ENCODE results near the gene ENOSF1. TPM values are rescaled to one million over a fixed set of nuclear protein-coding genes. Genes with fewer than 3 reads are reported as not detected.
"Not testable (repeated sequence)": the region's sequence is repeated elsewhere in the genome, so short reads cannot be mapped to it uniquely, and the experiment has no call there.

The ENOSF1 gene
- total RNA-seq = 24.5 and 30.1 TPM in 2 replicates

DNA sequence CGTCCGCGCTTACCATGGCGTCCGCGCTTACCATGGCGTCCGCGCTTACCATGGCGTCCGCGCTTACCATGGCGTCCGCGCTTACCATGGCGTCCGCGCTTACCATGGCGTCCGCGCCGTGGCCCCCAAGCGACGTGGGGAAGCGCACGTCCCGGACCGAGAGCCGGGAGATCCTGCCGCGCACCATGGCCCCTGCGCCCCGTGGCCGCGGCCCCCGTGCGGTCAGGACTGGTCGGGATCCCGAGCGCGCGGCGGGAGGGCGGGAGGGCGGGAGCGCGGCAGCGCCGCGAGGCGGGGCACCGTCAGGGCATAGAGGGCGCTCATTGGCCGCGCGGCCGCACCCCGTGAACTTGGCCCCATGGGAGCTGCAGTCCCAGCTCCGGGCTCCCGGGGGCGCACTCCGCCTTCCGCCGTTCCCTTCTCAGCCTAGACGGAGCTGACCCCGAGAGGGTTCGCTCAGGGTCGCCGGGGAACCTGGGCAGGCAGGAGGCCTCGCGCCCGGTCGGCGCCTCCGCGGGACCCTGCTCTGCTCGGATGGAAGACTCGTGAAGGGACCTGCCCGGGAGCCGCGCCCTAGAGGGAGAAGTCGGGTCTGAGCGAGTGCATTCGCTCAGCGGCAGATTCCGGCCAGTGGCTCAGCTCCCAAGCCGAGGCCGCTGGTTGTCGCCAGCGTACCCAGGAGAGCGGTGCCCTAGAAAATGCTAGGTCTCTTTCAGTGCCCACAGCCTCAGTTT is at the start of gene ENOSF1:
Gene ENOSF1 (minus strand): TSS at position 230 of the 734 bp plus-strand sequence. CDS start 43 bp downstream, at position 187.
- peak; percentile 90 for DNase-seq

DNA sequence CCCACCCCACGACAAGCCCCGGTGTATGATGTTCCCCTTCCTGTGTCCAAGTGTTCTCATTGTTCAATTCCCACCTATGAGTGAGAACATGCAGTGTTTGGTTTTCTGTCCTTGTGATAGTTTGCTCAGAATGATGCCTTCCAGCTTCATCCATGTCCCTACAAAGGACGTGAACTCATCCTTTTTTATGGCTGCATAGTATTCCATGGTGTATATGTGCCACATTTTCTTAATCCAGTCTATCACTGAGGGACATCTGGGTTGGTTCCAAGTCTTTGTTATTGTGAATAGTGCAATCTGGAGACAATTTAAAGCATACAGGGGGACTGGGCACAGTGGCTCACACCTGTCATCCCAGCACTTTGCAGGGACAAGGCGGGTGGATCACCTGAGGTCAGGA is 47.4 kb upstream of the ENOSF1 start:
- DNase-seq = not testable (repeated sequence)

- DNase-seq = no peak
Observed at GRCh38 chr18:755506-755905, 43.1 kb upstream of the ENOSF1 start.

- DNase-seq = no peak
Observed at GRCh38 chr18:754656-755055, 42.2 kb upstream of the ENOSF1 start.

GRCh38 chr18:750456-750855 is 38.0 kb upstream of the ENOSF1 start:
- no peak for DNase-seq

- DNase-seq = no peak
Observed at GRCh38 chr18:744832-745597, 32.6 kb upstream of the ENOSF1 start.

DNA sequence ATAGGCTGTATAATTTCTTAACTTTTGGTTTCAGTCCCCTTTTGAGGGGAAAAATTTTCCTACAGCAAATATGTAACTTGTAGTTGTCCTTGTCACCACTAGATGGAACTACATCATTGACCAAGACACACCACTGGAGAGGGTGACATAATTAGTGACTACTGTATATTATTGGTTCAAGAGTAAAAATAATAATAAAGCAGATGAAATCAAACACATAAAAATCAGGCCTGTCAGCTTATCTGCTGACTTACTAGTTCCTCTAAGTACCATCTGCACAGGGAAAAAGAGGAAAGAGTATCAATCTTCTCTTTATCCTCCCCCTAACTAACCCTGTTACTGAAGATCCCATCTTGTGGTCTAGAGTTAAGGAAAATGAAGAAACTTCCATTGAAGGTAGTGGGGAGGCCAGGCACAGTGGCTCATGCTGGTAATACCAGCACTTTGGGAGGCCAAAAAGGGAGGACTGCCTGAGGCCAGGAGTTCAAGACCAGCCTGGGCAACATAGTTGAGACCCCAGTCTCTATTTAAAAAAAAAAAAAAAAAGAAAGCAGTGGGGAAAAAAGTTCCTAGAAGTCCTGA is 29.6 kb upstream of the ENOSF1 start:
- peak; percentile 79 for DNase-seq

- DNase-seq = no peak
Observed at GRCh38 chr18:732371-732770, 19.9 kb upstream of the ENOSF1 start.

GRCh38 chr18:731185-731584 is 18.8 kb upstream of the ENOSF1 start:
- DNase-seq = no peak

- DNase-seq = no peak
Observed at GRCh38 chr18:730692-731091, 18.3 kb upstream of the ENOSF1 start.

GRCh38 chr18:730120-730519 is 17.7 kb upstream of the ENOSF1 start:
- DNase-seq = peak; percentile 31

- no peak for DNase-seq
Observed at GRCh38 chr18:725646-726045, 13.2 kb upstream of the ENOSF1 start.

DNA sequence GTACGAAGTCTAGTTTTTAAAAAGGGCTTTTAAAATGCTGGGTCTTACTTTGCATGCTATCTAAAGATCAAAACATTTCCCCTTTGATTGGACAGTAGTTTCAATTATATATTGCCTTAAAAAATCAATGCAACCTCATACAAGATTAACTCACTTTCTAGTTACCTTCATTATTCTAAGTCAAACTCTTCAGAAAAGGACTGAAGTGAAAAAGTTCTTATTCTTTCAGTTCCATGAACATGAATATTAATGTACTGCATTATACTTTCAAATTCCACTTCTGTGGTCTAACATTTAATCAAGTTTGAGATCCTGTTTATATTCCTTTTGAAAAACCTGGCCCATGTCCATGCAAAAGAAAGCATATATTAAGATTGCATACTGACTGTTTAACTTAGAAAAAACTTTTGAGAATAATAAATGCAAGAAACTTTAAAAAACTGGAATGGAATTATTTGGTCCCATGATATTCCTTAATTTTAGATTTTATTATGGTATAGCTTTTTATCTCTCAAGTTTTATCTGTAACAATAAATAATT is 11.2 kb upstream of the ENOSF1 start:
- DNase-seq = no peak

GRCh38 chr18:717003-717402 is 4.6 kb upstream of the ENOSF1 start:
- no peak for DNase-seq

DNA sequence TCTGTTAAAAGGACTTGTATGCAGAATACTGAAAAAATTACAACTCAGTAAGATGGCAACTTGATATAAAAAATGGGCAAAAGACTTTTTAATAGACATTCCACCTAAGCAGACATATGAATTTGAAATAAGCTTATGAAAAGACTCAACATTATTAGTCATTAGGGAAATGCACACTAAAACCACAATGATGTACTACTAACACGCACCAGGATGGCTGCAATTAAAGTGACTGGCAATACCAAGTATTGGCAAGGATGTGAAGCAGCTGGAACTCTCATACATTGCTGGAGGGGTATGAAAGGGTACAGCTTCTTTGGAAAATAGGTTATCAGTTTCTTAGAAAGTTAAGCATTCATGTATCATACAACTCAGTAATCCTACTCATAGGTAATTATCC is 3.2 kb upstream of the ENOSF1 start:
- no peak for DNase-seq

- no peak for DNase-seq
Observed at GRCh38 chr18:713135-713490, 683 bp upstream of the ENOSF1 start.

DNA sequence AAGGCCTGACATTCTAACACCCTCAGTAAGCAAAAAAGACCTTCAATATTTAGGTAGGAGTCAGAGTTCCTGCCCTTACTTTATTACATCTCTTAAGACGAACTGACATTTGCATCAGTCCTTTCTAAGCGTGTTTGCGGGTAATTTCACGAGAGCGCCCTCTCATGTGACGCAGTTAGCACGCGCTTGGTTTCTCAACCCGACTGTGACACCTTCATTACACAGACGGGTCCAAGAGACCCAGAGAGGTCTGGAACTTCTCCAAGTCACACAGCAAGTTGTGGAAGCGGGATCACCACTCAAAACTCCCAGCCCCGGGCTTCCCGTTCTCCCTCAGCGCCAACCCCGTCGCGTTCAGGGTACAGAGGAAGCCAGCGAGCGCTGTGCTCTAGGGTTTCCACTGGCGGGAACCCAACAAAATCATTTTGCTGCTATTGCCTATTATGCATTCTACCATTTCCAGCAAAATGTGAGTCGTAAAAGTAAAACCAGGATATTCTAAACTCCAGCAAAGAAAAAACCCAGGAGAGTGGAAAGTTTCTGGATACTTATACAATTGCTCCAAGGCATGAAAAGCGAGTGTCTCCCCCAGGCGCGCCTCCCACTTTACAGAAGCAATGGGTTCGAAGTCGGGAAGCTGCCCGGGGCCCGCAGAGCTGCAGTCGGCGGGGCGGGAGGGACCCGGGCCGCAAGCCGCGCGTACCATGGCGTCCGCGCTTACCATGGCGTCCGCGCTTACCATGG is 601 bp downstream of the ENOSF1 start:
- peak; percentile 81 for DNase-seq

DNA sequence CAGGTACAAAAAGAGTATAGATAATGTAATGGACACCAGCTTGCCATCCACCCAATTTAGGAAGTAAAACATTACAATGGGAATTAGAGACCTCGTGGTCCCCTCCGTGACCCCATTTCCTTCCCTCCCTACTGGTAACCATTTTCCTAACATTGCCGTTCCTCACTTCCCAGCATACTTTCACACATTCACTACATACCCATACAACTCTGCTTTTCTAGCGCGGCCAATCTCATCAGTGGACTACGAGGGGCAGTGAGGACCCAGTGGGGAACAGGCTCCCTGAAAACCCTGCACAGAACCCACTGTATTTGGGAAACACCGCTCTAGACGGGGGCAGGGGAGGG is 1.1 kb downstream of the ENOSF1 start:
- peak; percentile 32 for DNase-seq

DNA sequence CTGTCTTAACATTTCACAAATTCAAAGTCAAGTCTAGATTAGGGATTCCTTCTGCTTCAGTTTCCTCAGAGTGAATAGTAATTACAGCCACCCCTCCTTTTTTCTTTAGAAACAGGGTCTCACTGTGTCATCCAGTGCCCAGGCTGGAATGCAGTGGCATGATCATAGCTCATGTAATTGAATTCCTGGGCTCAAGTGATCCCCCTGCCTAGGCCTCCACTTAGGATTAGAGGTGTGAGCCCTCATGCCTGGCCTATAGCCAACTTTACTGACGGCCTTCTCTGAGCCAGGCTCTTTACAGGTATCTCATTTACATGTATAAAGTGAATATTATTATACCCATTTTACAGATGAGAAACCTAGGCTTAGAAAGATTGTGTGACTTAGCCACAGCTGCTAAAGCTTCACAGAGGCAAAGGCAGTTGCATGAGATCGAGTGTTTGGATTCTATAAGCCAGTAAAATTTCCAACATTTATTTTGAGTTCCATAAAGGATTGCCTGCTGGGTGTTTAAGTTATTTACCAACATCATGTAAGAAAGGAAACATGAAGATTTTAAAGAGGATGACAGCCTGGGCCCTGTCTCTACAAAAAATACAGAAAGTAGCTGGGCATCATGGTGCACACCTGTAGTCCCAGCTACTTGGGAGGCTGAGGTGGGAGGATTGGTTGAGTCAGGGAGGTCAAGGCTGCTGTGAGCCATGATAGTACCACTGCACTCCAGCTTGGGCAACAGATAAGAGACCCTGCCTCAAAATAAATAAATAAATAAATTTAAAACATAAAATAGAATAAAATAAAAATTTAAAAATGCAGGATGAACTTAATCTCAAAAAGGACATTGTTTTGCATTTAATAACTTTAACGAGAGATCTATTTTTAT is 1.8 kb downstream of the ENOSF1 start:
- no peak for DNase-seq

- DNase-seq = no peak
Observed at GRCh38 chr18:709771-710170, 2.7 kb downstream of the ENOSF1 start.

DNA sequence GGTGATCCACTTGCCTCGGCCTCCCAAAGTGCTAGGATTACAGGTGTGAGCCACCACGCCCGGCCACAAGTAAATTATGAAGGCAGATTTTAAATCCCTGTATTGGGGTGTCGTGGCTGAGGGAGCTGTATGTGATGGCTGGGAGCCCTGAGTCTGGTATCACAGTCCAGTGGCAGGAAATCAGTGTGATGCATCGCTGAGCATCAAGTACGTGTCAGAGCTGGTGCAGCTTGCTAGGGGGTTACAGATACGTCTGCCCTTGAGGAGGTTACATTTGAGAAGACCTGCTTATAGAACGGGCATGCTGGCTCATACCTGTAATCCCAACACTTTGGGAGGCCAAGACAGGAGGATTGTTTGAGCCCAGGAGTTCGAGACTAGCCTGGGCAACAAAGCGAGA is 4.3 kb downstream of the ENOSF1 start:
- no peak for DNase-seq

GRCh38 chr18:706405-706804 is 6.0 kb downstream of the ENOSF1 start:
- no peak for DNase-seq
